Activated CD8-positive, alpha-beta T cell treated with anti-CD3 and anti-CD28 coated beads for 36 hours (primary cell): Measurements from ENCODE around the gene P2RX3. TPM values are rescaled to one million over a fixed set of nuclear protein-coding genes. Genes with fewer than 3 reads are reported as not detected.

Experiments
- ATAC-seq: fragments of 200-7000 bp; cut with Tn5 transposase; one replicate; pipeline ENCODE4 v1.10.0; 2021; ENCODE audit warnings: mild to moderate bottlenecking, moderate library complexity
- CTCF ChIA-PET: fragments of 350-600 bp; sonication (Branson Sonifier 250); formaldehyde crosslinking; loops from one replicate; lab custom pipeline; 2021; ENCODE audit warnings: antibody characterized with exemption; lab: Charles Lee
- POLR2A ChIA-PET: fragments of 350-600 bp; sonication (Branson Sonifier 250); formaldehyde crosslinking; loops from one replicate; lab custom pipeline; 2021; ENCODE audit warnings: antibody characterized with exemption; lab: Charles Lee
- DNase-seq: peaks from one replicate; pipeline ENCODE4 v3.0.0-alpha.2; 2020
- H3K27ac Mint-ChIP-seq: one replicate; pipeline ENCODE4 v1.8.0; 2021; ENCODE audit warnings: mild to moderate bottlenecking, mixed read lengths
- H3K27me3 Mint-ChIP-seq: one replicate; pipeline ENCODE4 v1.8.0; 2021; ENCODE audit warnings: mixed read lengths
- H3K36me3 Mint-ChIP-seq: one replicate; pipeline ENCODE4 v1.8.0; 2021; ENCODE audit warnings: low read depth, mixed read lengths
- H3K4me1 Mint-ChIP-seq: one replicate; pipeline ENCODE4 v1.8.0; 2021; ENCODE audit warnings: low read depth, mixed read lengths
- H3K4me3 Mint-ChIP-seq: one replicate; pipeline ENCODE4 v1.8.0; 2021; ENCODE audit warnings: mild to moderate bottlenecking, moderate library complexity, mixed read lengths
- H3K9me3 Mint-ChIP-seq: one replicate; pipeline ENCODE4 v1.8.0; 2021; ENCODE audit warnings: mixed read lengths
- intact Hi-C: fragments of 100-400 bp; cut with micrococcal nuclease; formaldehyde crosslinking; loops from one replicate; pipeline ENCODE4 v1.10.0; 2022
- total RNA-seq, 2 experiments: library from RNA; stranded (reverse); gene quantifications; one replicate each; pipeline ENCODE4 v1.2.3, GENCODE V29; 2021
- TF ChIP-seq, protein P1 (sequence below): fragments of 200-600 bp; IDR thresholded peaks from one replicate; pipeline ENCODE4 v1.8.0; 2022; ENCODE audit warnings: antibody characterized with exemption, mild to moderate bottlenecking

P2RX3 gene
- total RNA-seq, 2 experiments from 2014 or later: not detected

DNA sequence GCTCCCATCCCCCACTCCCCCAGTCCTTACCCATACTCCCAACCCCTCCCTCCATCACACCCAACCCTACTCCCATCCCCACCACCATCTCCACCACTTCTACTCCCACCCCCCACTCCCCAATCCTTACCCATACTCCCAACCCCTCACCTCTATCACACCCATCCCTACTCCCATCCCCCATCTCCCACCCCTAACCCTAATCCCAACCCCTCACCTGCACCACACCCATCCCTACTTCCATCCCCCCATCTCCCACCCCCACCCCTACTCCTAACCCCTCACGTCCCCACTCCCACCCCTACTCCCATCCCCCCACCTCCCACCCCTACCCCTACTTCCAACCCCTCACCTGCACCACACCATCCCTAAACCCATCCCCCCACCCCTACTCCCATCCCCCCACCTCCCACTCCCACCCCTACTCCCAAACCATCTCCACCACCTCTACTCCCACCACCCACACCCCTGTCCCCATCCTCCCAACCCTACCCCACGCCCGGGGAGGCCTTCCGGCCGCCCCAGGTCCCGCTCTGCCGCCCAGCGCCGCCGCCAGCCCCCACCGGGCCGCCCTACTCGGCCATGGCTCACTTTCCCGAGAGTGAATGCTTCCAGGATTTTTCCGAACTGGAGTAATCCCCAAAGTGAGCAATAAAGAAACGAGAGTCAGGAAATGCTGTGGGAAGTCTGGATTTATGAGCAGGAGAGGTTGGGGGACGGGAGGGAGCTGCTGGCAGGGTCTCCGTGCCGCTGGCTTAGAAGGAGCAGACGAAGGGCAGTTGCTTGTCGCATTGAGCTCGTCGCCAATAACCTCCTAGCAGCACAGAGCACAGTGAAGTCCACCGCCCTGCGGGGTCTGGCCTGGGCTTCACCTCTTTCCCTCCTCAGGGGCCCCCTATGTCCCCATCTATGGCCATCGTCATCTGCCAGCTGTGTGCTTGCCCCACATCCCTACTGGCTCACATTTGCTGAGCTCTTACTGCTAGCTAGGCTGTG is 38.2 kb downstream of the P2RX3 start:
- H3K36me3 Mint-ChIP-seq: no peaks in the 10 kb centered on the region
- no peak for DNase-seq
- no peak for ATAC-seq
- ChIA-PET POLR2A (no interaction called here), CTCF (no interaction called here)
- H3K27ac Mint-ChIP-seq: no peak overlapping the region
- no peaks in the 10 kb centered on the region for H3K9me3 Mint-ChIP-seq
- intact Hi-C loops: no loop called here
- no peak overlapping the region for H3K4me3 Mint-ChIP-seq
- TF ChIP-seq, protein P1, sequence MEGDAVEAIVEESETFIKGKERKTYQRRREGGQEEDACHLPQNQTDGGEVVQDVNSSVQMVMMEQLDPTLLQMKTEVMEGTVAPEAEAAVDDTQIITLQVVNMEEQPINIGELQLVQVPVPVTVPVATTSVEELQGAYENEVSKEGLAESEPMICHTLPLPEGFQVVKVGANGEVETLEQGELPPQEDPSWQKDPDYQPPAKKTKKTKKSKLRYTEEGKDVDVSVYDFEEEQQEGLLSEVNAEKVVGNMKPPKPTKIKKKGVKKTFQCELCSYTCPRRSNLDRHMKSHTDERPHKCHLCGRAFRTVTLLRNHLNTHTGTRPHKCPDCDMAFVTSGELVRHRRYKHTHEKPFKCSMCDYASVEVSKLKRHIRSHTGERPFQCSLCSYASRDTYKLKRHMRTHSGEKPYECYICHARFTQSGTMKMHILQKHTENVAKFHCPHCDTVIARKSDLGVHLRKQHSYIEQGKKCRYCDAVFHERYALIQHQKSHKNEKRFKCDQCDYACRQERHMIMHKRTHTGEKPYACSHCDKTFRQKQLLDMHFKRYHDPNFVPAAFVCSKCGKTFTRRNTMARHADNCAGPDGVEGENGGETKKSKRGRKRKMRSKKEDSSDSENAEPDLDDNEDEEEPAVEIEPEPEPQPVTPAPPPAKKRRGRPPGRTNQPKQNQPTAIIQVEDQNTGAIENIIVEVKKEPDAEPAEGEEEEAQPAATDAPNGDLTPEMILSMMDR: no peak
- peaks cover 18% of the 10 kb centered on the region for H3K27me3 Mint-ChIP-seq
- H3K4me1 Mint-ChIP-seq: no peaks in the 10 kb centered on the region

DNA sequence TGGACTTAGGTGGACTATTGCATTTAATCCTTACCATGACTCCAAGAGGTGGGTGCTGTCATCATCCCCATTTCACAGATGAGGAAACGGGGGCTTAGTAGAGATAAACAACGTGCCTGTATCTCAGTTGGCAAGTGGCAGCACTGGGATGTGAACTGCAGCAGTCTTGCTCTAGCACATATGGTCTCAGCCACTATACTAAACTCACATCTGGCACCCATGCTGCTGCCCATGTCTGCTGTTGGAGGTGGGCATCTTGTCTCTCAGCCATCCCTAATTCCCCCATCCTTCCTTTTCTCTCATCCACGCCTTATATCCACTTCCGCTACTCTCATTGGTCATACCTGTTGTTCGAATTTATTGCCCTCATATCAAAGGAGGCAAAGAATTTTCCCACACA is 39.0 kb downstream of the P2RX3 start:
- Mint-ChIP-seq H3K9me3 (no peaks in the 10 kb centered on the region), H3K4me1 (no peaks in the 10 kb centered on the region), H3K27ac (no peak overlapping the region), H3K36me3 (no peaks in the 10 kb centered on the region), H3K27me3 (peaks cover 18% of the 10 kb centered on the region), H3K4me3 (no peak overlapping the region)
- intact Hi-C loops: no loop called here
- CTCF ChIA-PET: no interaction called here
- ATAC-seq (no peak), DNase-seq (no peak)
- TF ChIP-seq, protein P1: no peak
- POLR2A ChIA-PET: no interaction called here

DNA sequence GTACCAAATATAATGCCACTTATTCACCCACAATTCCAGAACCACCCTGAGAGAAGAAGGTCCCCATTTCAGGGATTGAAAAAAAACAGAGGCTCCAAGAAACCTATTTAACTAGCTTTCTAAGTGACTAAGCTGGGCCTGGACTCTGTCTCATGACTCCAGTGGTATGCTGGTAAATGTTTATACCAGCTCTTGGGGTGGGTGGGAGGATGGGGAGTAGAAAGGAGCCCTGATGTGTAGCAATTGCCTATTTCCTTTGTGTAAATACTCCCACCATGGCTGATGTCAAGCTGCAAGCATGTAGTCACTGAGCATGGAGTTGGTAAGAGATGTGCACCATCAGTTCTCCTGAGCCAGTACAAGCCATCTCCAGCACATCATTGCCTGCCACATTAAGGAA is 40.0 kb downstream of the P2RX3 start:
- ChIA-PET POLR2A (no interaction called here), CTCF (interaction anchor here (1.7 kb wide), 1 partner anchor 14 kb away, joined by 5 read pairs; no protein-coding TSS in a partner anchor)
- DNase-seq (no peak), ATAC-seq (no peak)
- Mint-ChIP-seq H3K4me1 (no peaks in the 10 kb centered on the region), H3K9me3 (no peaks in the 10 kb centered on the region), H3K27me3 (peaks cover 18% of the 10 kb centered on the region), H3K36me3 (no peaks in the 10 kb centered on the region), H3K27ac (no peak overlapping the region), H3K4me3 (no peak overlapping the region)
- TF ChIP-seq, protein P1: no peak
- intact Hi-C loops: no loop called here

DNA sequence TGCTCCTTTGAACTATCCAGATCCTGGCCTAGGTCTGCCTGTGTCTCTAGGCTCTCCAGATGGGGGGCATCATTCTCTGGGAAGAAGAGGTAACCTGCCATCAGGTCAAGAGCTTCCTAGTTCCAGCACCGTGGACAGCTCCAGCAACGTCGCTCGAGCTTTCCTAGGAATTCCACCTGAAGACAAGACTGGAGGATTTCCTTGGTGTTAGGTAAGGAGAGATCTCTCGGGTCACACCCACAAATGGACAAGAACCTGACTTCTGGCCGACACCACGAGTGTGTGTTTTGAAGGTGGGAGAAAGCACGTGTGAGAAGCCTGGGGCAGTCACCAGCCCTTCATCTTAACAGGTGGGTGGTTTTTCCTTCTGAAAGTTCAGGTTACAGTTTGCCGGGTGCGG is 41.6 kb downstream of the P2RX3 start:
- Mint-ChIP-seq H3K4me3 (no peak overlapping the region), H3K9me3 (no peaks in the 10 kb centered on the region), H3K4me1 (no peaks in the 10 kb centered on the region), H3K36me3 (no peaks in the 10 kb centered on the region), H3K27ac (no peak overlapping the region), H3K27me3 (peaks cover 18% of the 10 kb centered on the region)
- TF ChIP-seq, protein P1: no peak
- ChIA-PET CTCF (interaction anchor here (1.3 to 1.7 kb wide), 4 partner anchors 9 to 79 kb away, joined by 4 to 5 read pairs (median 4); no protein-coding TSS in a partner anchor), POLR2A (interaction anchor here (1.0 to 1.6 kb wide), 3 partner anchors 10 to 21 kb away, joined by 3 to 6 read pairs (median 3); no protein-coding TSS in a partner anchor)
- no peak for ATAC-seq
- intact Hi-C loops: no loop called here
- DNase-seq: no peak

DNA sequence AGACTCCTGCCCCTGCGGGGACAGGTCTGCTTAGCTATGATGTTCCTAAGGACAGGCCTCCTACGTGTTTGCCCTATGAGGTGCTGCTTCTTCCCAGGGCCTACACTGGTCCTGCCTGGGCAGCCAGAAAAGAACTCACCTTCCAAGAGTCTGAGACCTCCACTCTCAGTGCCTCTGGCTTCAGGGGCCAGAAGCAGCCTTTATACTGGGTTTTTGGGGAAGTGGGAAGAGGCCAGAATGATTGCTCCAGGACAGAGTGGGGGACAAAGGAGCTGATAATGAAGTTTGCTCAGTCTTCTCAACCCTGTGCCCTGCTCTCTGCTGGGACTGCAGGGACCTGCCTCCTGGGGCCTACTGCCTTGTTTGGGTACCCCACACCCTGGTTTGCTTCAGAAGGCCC is 42.8 kb downstream of the P2RX3 start, which contains the start of gene PRG3:
Gene PRG3 (minus strand): TSS at position 176 of the 400 bp plus-strand sequence. CDS start 442 bp downstream, outside the sequence.
- ChIA-PET CTCF (interaction anchor here (1.0 to 1.6 kb wide), 3 partner anchors 28 to 41 kb away, joined by 3 to 4 read pairs (median 3); no protein-coding TSS in a partner anchor), POLR2A (interaction anchor here (1.1 to 1.6 kb wide), 2 partner anchors 19 to 22 kb away, joined by 3 to 5 read pairs; no protein-coding TSS in a partner anchor)
- DNase-seq (no peak), ATAC-seq (no peak)
- Mint-ChIP-seq H3K4me3 (no peak within 1 kb of the TSS), H3K9me3 (no peaks in the 10 kb centered on the region), H3K4me1 (no peaks in the 10 kb centered on the region), H3K27ac (no peak within 1 kb of the TSS), H3K36me3 (no peaks in the 10 kb centered on the region), H3K27me3 (peaks cover 18% of the 10 kb centered on the region)
- TF ChIP-seq, protein P1: no peak
- intact Hi-C loops: no loop called here
